Lower leg skin (tissue), 4 donors: Measurements from ENCODE around the gene DYRK1A. TPM values are rescaled to one million over a fixed set of nuclear protein-coding genes. Genes with fewer than 3 reads are reported as not detected.

ENCODE experiments used
- DNase-seq, 2 donors: peaks; one replicate each; pipeline ENCODE4 v3.0.0-alpha.2; 2019; ENCODE audit warnings: low spot score in 2 of 2
- H3K4me3 ChIP-seq: fragments of 200-600 bp; sonication (generic); 2 replicates; pipeline ENCODE4 v1.5.1; 2017; ENCODE audit warnings: mild to moderate bottlenecking, low read depth; ENCODE audit not compliant: poor library complexity, severe bottlenecking
- CTCF ChIP-seq, 3 donors: fragments of 450-650 bp; IDR thresholded peaks; one replicate each; pipeline ENCODE4 v1.5.1; 2016; ENCODE audit warnings: antibody characterized with exemption in 3 of 3, mild to moderate bottlenecking in 3 of 3, moderate library complexity in 2 of 3
- POLR2A ChIP-seq, 2 donors: fragments of 450-650 bp; IDR thresholded peaks; one replicate each; pipeline ENCODE4 v1.6.1; 2016 to 2017; ENCODE audit warnings: antibody characterized with exemption in 2 of 2, mild to moderate bottlenecking in 1 of 2, moderate library complexity in 1 of 2
- WGBS, 2 donors: methylation state at CpG; one replicate each; pipeline ENCODE4 v1.1.5; 2018; 5-methylcytosine and 5-hydroxymethylcytosine counted together
- intact Hi-C: fragments of 100-400 bp; cut with DNase I; formaldehyde crosslinking; loops from one replicate; pipeline ENCODE4 v1.15.0; 2023; ENCODE audit warnings: low total_unique reads
- total RNA-seq, 4 donors: library from RNA; depleted of rRNA; stranded (reverse); fragments of >200 nt; gene quantifications; one replicate each; pipeline ENCODE4 v1.1.0, GENCODE V29; 2016

The DYRK1A gene
- total RNA-seq, 4 donors from 2014 or later: 60.2 to 97.8 (median 79.8) TPM

- DNase-seq: no peak
- no peak for TF ChIP-seq CTCF (IDR thresholded peaks at IDR 0.05)
- TF ChIP-seq POLR2A (IDR thresholded peaks at IDR 0.05): no peak
- H3K4me3 ChIP-seq: no peak overlapping the region
- intact Hi-C loops: no loop called here
- WGBS, 2 donors: 70 to 84% methylated on average over 2 of the region's 2 CpGs
These were observed 29.4 kb downstream of the DYRK1A start for GRCh38 chr21:37395961-37396360.

GRCh38 chr21:37396855-37397254 lies 30.3 kb downstream of the DYRK1A start:
- H3K4me3 ChIP-seq: no peak overlapping the region
- TF ChIP-seq CTCF (IDR thresholded peaks at IDR 0.05) (no peak), POLR2A (IDR thresholded peaks at IDR 0.05) (no peak)
- DNase-seq: no peak
- 81 to 83% methylated on average over 6 of the region's 6 CpGs for WGBS, 2 donors
- intact Hi-C loops: no loop called here

GRCh38 chr21:37398697-37399096 lies 32.1 kb downstream of the DYRK1A start:
- 80 to 84% methylated on average over 5 of the region's 5 CpGs for WGBS, 2 donors
- no peak for DNase-seq
- intact Hi-C loops: no loop called here
- no peak overlapping the region for H3K4me3 ChIP-seq
- TF ChIP-seq CTCF (IDR thresholded peaks at IDR 0.05) (no peak), POLR2A (IDR thresholded peaks at IDR 0.05) (no peak)

GRCh38 chr21:37402251-37402867 lies 35.8 kb downstream of the DYRK1A start:
- no peak for DNase-seq
- WGBS, 2 donors: 83 to 94% methylated on average over 3 of the region's 3 CpGs
- TF ChIP-seq CTCF (IDR thresholded peaks at IDR 0.05) (no peak), POLR2A (IDR thresholded peaks at IDR 0.05) (no peak)
- intact Hi-C loops: no loop called here
- no peak overlapping the region for H3K4me3 ChIP-seq

GRCh38 chr21:37405629-37406028 lies 39.1 kb downstream of the DYRK1A start:
- no peak overlapping the region for H3K4me3 ChIP-seq
- WGBS, 2 donors: 75% methylated on average over 4 of the region's 4 CpGs
- intact Hi-C loops: no loop called here
- no peak for DNase-seq
- TF ChIP-seq CTCF (IDR thresholded peaks at IDR 0.05) (no peak), POLR2A (IDR thresholded peaks at IDR 0.05) (no peak)
